ENCODE data around the gene TCF25.

DNA sequence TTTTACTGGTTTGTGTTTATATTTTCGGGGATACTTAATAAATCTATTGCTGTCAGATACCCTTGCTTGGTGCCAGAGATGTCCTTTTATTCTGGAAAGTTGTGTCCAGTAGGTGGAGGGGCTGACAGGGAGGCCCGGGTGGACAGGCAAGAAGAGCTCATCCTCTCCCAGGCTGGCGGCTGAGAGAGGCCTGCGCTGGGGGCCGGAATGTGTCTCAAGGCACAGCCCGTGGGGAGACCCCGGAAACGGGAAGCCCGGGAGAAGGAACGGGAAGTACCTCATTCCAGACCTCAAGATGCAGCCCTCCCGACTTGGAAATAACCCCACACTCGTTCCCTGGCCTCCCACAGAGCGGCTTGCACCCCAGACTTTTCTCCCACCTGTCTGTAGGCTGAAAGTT, 62.6 kb downstream of the TCF25 start:
- TF ChIP-seq CEBPB (IDR thresholded peaks at IDR 0.05), result no peak
- TF ChIP-seq TCF12 (IDR thresholded peaks at IDR 0.05; ENCODE audit: low read depth), result no peak
- no peak for TF ChIP-seq TEAD4 (IDR thresholded peaks at IDR 0.05)
- no peak for TF ChIP-seq YY1 (IDR thresholded peaks at IDR 0.05; ENCODE audit: low read depth)
- TF ChIP-seq, protein P1, sequence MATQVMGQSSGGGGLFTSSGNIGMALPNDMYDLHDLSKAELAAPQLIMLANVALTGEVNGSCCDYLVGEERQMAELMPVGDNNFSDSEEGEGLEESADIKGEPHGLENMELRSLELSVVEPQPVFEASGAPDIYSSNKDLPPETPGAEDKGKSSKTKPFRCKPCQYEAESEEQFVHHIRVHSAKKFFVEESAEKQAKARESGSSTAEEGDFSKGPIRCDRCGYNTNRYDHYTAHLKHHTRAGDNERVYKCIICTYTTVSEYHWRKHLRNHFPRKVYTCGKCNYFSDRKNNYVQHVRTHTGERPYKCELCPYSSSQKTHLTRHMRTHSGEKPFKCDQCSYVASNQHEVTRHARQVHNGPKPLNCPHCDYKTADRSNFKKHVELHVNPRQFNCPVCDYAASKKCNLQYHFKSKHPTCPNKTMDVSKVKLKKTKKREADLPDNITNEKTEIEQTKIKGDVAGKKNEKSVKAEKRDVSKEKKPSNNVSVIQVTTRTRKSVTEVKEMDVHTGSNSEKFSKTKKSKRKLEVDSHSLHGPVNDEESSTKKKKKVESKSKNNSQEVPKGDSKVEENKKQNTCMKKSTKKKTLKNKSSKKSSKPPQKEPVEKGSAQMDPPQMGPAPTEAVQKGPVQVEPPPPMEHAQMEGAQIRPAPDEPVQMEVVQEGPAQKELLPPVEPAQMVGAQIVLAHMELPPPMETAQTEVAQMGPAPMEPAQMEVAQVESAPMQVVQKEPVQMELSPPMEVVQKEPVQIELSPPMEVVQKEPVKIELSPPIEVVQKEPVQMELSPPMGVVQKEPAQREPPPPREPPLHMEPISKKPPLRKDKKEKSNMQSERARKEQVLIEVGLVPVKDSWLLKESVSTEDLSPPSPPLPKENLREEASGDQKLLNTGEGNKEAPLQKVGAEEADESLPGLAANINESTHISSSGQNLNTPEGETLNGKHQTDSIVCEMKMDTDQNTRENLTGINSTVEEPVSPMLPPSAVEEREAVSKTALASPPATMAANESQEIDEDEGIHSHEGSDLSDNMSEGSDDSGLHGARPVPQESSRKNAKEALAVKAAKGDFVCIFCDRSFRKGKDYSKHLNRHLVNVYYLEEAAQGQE (IDR thresholded peaks at IDR 0.05; ENCODE audit: low read depth), result no peak
- no peak for TF ChIP-seq EP300 (IDR thresholded peaks at IDR 0.05; ENCODE audit: borderline replicate concordance)
- TF ChIP-seq, protein P2, sequence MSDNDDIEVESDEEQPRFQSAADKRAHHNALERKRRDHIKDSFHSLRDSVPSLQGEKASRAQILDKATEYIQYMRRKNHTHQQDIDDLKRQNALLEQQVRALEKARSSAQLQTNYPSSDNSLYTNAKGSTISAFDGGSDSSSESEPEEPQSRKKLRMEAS (IDR thresholded peaks at IDR 0.05), result no peak
- no peak for TF ChIP-seq RAD21 (IDR thresholded peaks at IDR 0.05; ENCODE audit: low read depth)
- no peak for TF ChIP-seq TAF1 (IDR thresholded peaks at IDR 0.05; ENCODE audit: low read depth)

All from Ishikawa (cell line).